IMR-90 (cell line): ENCODE results near the gene NUMA1. TPM values are rescaled to one million over a fixed set of nuclear protein-coding genes. Genes with fewer than 3 reads are reported as not detected.

Experiments
- ATAC-seq: fragments of 200-7000 bp; cut with Tn5 transposase; 2 replicates; pipeline ENCODE4 v1.9.1; 2020; ENCODE audit warnings: low read depth, mild to moderate bottlenecking, moderate library complexity
- BruUV-seq: library from RNA; stranded (reverse); fragments of 400-500 nt; replicated peaks from 2 replicates; lab custom pipeline; 2021; lab: Mats Ljungman, UMichigan
- CTCF ChIA-PET: fragments of 300-600 bp; formaldehyde crosslinking; extraction: SDS; loops from one replicate; lab custom pipeline; 2021; ENCODE audit warnings: antibody characterized with exemption; lab: Yijun Ruan, JAX
- POLR2A ChIA-PET: fragments of 300-600 bp; sonication (Branson Sonifier 250); formaldehyde crosslinking; loops from one replicate; lab custom pipeline; 2022; ENCODE audit warnings: antibody characterized with exemption; ENCODE audit not compliant: unreplicated experiment; lab: Charles Lee
- DNase-seq: peaks from one replicate; pipeline ENCODE4 v3.0.0; 2013
- H2AFZ ChIP-seq: replicated peaks from 2 replicates; pipeline ENCODE3; 2013; ENCODE audit warnings: low read length, mild to moderate bottlenecking; ENCODE audit not compliant: poor library complexity
- H2AK5ac ChIP-seq: 2 replicates; pipeline ENCODE4 v1.6.1; 2013; ENCODE audit warnings: low read depth, low read length, inconsistent platforms
- H2AK9ac ChIP-seq: replicated peaks from 2 replicates; pipeline ENCODE3; 2013; ENCODE audit warnings: mild to moderate bottlenecking, low read depth, low read length, moderate library complexity; ENCODE audit not compliant: poor library complexity
- H2BK120ac ChIP-seq: 2 replicates; pipeline ENCODE4 v1.6.1; 2013; ENCODE audit warnings: low read depth, low read length, inconsistent platforms
- H2BK15ac ChIP-seq: 3 replicates; pipeline ENCODE4 v1.6.1; 2013; ENCODE audit warnings: low read depth, low read length, inconsistent platforms
- H2BK20ac ChIP-seq: 2 replicates; pipeline ENCODE4 v1.6.1; 2013; ENCODE audit warnings: low read depth, mild to moderate bottlenecking, inconsistent platforms, low read length, moderate library complexity
- H2BK5ac ChIP-seq: 2 replicates; pipeline ENCODE4 v1.6.1; 2013; ENCODE audit warnings: mild to moderate bottlenecking, low read depth, low read length, inconsistent platforms; ENCODE audit not compliant: poor library complexity, severe bottlenecking
- H3K14ac ChIP-seq: replicated peaks from 2 replicates; pipeline ENCODE4 v1.6.1; 2013; ENCODE audit warnings: low read depth, low read length, inconsistent platforms
- H3K18ac ChIP-seq: 2 replicates; pipeline ENCODE4 v1.6.1; 2013; ENCODE audit warnings: low read depth, low read length, control low read depth
- H3K23ac ChIP-seq: 2 replicates; pipeline ENCODE4 v1.6.1; 2013; ENCODE audit warnings: low read depth, low read length, inconsistent platforms
- H3K27ac ChIP-seq: 2 replicates; pipeline ENCODE4 v1.5.1; 2013; ENCODE audit warnings: mild to moderate bottlenecking, control low read depth, low read length; ENCODE audit not compliant: insufficient read depth
- H3K27me3 ChIP-seq: 2 replicates; pipeline ENCODE4 v1.6.1; 2013; ENCODE audit warnings: low read length; ENCODE audit not compliant: control insufficient read depth, insufficient read depth
- H3K36me3 ChIP-seq: 2 replicates; pipeline ENCODE4 v1.6.1; 2013; ENCODE audit warnings: low read length, mixed read lengths; ENCODE audit not compliant: control insufficient read depth, insufficient read depth
- H3K4ac ChIP-seq: 2 replicates; pipeline ENCODE4 v1.6.1; 2013; ENCODE audit warnings: low read depth, low read length, inconsistent platforms
- H3K4me1 ChIP-seq: 2 replicates; pipeline ENCODE4 v1.6.1; 2013; ENCODE audit warnings: low read length, mixed read lengths; ENCODE audit not compliant: control insufficient read depth, insufficient read depth
- H3K4me2 ChIP-seq: 2 replicates; pipeline ENCODE4 v1.6.1; 2013; ENCODE audit warnings: low read depth, mild to moderate bottlenecking, control low read depth, low read length, moderate library complexity
- H3K4me3 ChIP-seq: 2 replicates; pipeline ENCODE4 v1.5.1; 2013; ENCODE audit warnings: low read depth, mild to moderate bottlenecking, control low read depth, low read length, moderate library complexity; ENCODE audit not compliant: insufficient read depth
- H3K56ac ChIP-seq: 2 replicates; pipeline ENCODE4 v1.6.1; 2013; ENCODE audit warnings: low read length, inconsistent platforms; ENCODE audit not compliant: insufficient read depth; ENCODE audit errors: extremely low read depth
- H3K79me1 ChIP-seq, 2 experiments: 2 replicates each; pipeline ENCODE4 v1.6.1; 2013; ENCODE audit warnings: low read length in 2 of 2, inconsistent platforms in 1 of 2, low read depth in 1 of 2
- H3K9ac ChIP-seq: 2 replicates; pipeline ENCODE4 v1.6.1; 2013; ENCODE audit warnings: low read depth, low read length, control low read depth
- H3K9me1 ChIP-seq: 2 replicates; pipeline ENCODE4 v1.6.1; 2013; ENCODE audit warnings: low read length, inconsistent platforms; ENCODE audit not compliant: insufficient read depth
- H3K9me3 ChIP-seq: 2 replicates; pipeline ENCODE4 v1.6.1; 2013; ENCODE audit warnings: low read length; ENCODE audit not compliant: control insufficient read depth, insufficient read depth
- H4K20me1 ChIP-seq: 2 replicates; pipeline ENCODE4 v1.6.1; 2013; ENCODE audit warnings: low read length, inconsistent platforms; ENCODE audit not compliant: insufficient read depth
- H4K5ac ChIP-seq: 2 replicates; pipeline ENCODE4 v1.6.1; 2013; ENCODE audit warnings: mild to moderate bottlenecking, low read depth, low read length, control low read depth
- H4K8ac ChIP-seq, 2 experiments: 2 replicates each; pipeline ENCODE4 v1.6.1; 2013; ENCODE audit warnings: low read depth in 2 of 2, low read length in 2 of 2, control low read depth in 1 of 2, inconsistent platforms in 1 of 2
- H4K91ac ChIP-seq: 2 replicates; pipeline ENCODE4 v1.6.1; 2013; ENCODE audit warnings: low read depth, low read length, inconsistent platforms; ENCODE audit not compliant: insufficient read depth
- BHLHE40 ChIP-seq: fragments of 150-350 bp; IDR thresholded peaks from 2 replicates; pipeline ENCODE4 v1.6.1; 2016; ENCODE audit warnings: mild to moderate bottlenecking, low read depth, low read length
- CTCF ChIP-seq: conservative IDR thresholded peaks from 2 replicates; pipeline ENCODE4 v1.5.1; 2012; ENCODE audit warnings: mild to moderate bottlenecking, low read depth, low read length, improper control_type of control experiment
- ELK1 ChIP-seq: fragments of 150-350 bp; IDR thresholded peaks from 2 replicates; pipeline ENCODE4 v1.6.1; 2016; ENCODE audit warnings: low read depth, mild to moderate bottlenecking, low read length, moderate library complexity, borderline replicate concordance
- FOS ChIP-seq: fragments of 150-350 bp; IDR thresholded peaks from 2 replicates; pipeline ENCODE4 v1.6.1; 2016; ENCODE audit warnings: low read depth, low read length
- MAFK ChIP-seq: IDR thresholded peaks from 2 replicates; pipeline ENCODE4 v1.6.1; 2012; ENCODE audit warnings: low read depth, low read length, improper control_type of control experiment
- NFE2L2 ChIP-seq: fragments of 150-350 bp; IDR thresholded peaks from 2 replicates; pipeline ENCODE4 v1.6.1; 2016; ENCODE audit warnings: low read depth, mild to moderate bottlenecking, low read length
- POLR2A ChIP-seq: IDR thresholded peaks from 2 replicates; pipeline ENCODE4 v1.6.1; 2012; ENCODE audit warnings: mild to moderate bottlenecking, low read depth, low read length
- RAD21 ChIP-seq: IDR thresholded peaks from 2 replicates; pipeline ENCODE4 v1.6.1; 2012; ENCODE audit warnings: low read length, improper control_type of control experiment
- RCOR1 ChIP-seq: IDR thresholded peaks from 2 replicates; pipeline ENCODE4 v1.6.1; 2012; ENCODE audit warnings: mild to moderate bottlenecking, low read length, improper control_type of control experiment; ENCODE audit not compliant: insufficient replicate concordance
- RFX5 ChIP-seq: IDR thresholded peaks from 2 replicates; pipeline ENCODE4 v1.8.0; 2012; ENCODE audit warnings: low read depth, mild to moderate bottlenecking, low read length, moderate library complexity
- USF2 ChIP-seq: fragments of 150-350 bp; IDR thresholded peaks from 2 replicates; pipeline ENCODE4 v1.6.1; 2017; ENCODE audit warnings: mild to moderate bottlenecking, antibody characterized with exemption, low read length, low read depth
- WGBS, 2 experiments: methylation state at CpG; one replicate each; pipeline versions ENCODE4 v1.1.5 to v1.1.7; 2013; ENCODE audit warnings: missing lambda C conversion rate in 2 of 2; ENCODE audit not compliant: insufficient read length in 1 of 2; ENCODE audit errors: extremely low coverage in 2 of 2; 5-methylcytosine and 5-hydroxymethylcytosine counted together
- dilution Hi-C: fragments of 300-500 bp; cut with HindIII; formaldehyde crosslinking; loops from one replicate; pipeline ENCODE4 v1.14.3; 2018; ENCODE audit warnings: low sequenced_read_pairs; ENCODE audit not compliant: unreplicated experiment
- in situ Hi-C: fragments of 300-500 bp; cut with MboI; formaldehyde crosslinking; loops from 3 replicates; pipeline ENCODE4 v1.14.3; 2019; ENCODE audit warnings: low sequenced_read_pairs, inconsistent platforms, mixed read lengths
- intact Hi-C: fragments of 100-400 bp; cut with micrococcal nuclease; formaldehyde crosslinking; loops from 2 replicates; pipeline ENCODE4 v1.10.0; 2022
- polyA plus RNA-seq, 3 experiments: library from polyadenylated mRNA; depleted of rRNA; stranded (reverse); fragments of >200 nt; gene quantifications; 2 replicates each; pipeline ENCODE4 v1.2.3, GENCODE V29; 2012; ENCODE audit warnings: low replicate concordance in 1 of 3
- total RNA-seq: library from RNA; depleted of rRNA; stranded (reverse); fragments of >200 nt; gene quantifications from 2 replicates; pipeline ENCODE4 v1.2.3, GENCODE V29; 2012

The NUMA1 gene
- total and polyA plus RNA-seq, 2 of the 4 experiments (the other 2 are of a cell fraction) = 61.7 to 97.0 TPM

- intact Hi-C loops = no loop called here
- Histone ChIP-seq H2AFZ (no peak overlapping the region), H2BK5ac (no peak overlapping the region), H4K91ac (no peak overlapping the region), H3K9ac (no peak overlapping the region), H3K23ac (no peak overlapping the region), H3K36me3 (no peaks in the 10 kb centered on the region), H4K20me1 (peaks cover 11% of the 10 kb centered on the region; the same call in 1 of the 2 replicates), H2BK20ac (no peak overlapping the region), H3K18ac (no peak overlapping the region), H4K8ac (no peak overlapping the region), H3K9me1 (no peaks in the 10 kb centered on the region), H3K14ac (no peak overlapping the region), H2AK9ac (no peak overlapping the region), H3K4ac (no peak overlapping the region), H3K4me2 (no peak overlapping the region), H3K27me3 (no peaks in the 10 kb centered on the region), H3K27ac (no peak overlapping the region), H3K9me3 (no peaks in the 10 kb centered on the region), H3K4me1 (0 out of 2 replicates have a peak, but pooled peaks cover 2% of the 10 kb centered on the region), H2BK15ac (no peak overlapping the region), H4K5ac (no peak overlapping the region), H3K56ac (no peak overlapping the region), H3K4me3 (no peak overlapping the region), H2BK120ac (no peak overlapping the region), H3K79me1 (peaks cover 8 to 30% of the 10 kb centered on the region in 2 experiments; a peak in 3 of 4 replicates), H2AK5ac (no peak overlapping the region)
- DNase-seq (no peak), ATAC-seq (no peak)
- BruUV-seq = no TSS peak
- POLR2A ChIA-PET = no interaction called here
- no CpG with 5 or more reads among the region's 1 CpG for WGBS, 2 experiments
- dilution Hi-C loops = no loop called here
- TF ChIP-seq MAFK (no peak), CTCF (no peak), NFE2L2 (no peak), ELK1 (no peak), RCOR1 (no peak), USF2 (no peak), BHLHE40 (no peak), RFX5 (no peak), POLR2A (no peak), FOS (no peak), RAD21 (no peak)
- in situ Hi-C loops = no loop called here
- CTCF ChIA-PET = interaction anchor here (0.6 to 1.5 kb wide), 9 partner anchors 9 to 454 kb away, joined by 3 to 6 read pairs (median 4); no protein-coding TSS in a partner anchor
These were observed 103.3 kb downstream of the NUMA1 start for GRCh38 chr11:71977090-71977489.
